HepG2 (cell line): ENCODE data around the gene PRRT1. TPM values are rescaled to one million over a fixed set of nuclear protein-coding genes. Genes with fewer than 3 reads are reported as not detected.

ENCODE experiments used
- DBP ChIP-seq: sonication (generic); formaldehyde crosslinking; IDR thresholded peaks from 2 replicates; pipeline ENCODE4 v1.4.0; 2020; ENCODE audit warnings: missing genetic modification reagents; ENCODE audit errors: not compliant biosample characterization
- FOXA1 ChIP-seq, 2 experiments: fragments of 450-650 bp in 1 of 2; sonication (generic) in 1 of 2; formaldehyde crosslinking in 1 of 2; IDR thresholded peaks; 2 replicates each; pipeline versions ENCODE4 v1.4.0 to v1.6.1; 2016 to 2020; ENCODE audit warnings: missing genetic modification reagents in 1 of 2
- SRY ChIP-seq: sonication (generic); formaldehyde crosslinking; IDR thresholded peaks from 2 replicates; pipeline ENCODE4 v1.8.0; 2022; ENCODE audit warnings: mild to moderate bottlenecking, missing genetic modification reagents
- TEAD3 ChIP-seq: optimal IDR thresholded peaks from 2 replicates; pipeline ENCODE3; 2016; ENCODE audit warnings: borderline replicate concordance
- ZFP37 ChIP-seq: sonication (generic); formaldehyde crosslinking; IDR thresholded peaks from 2 replicates; pipeline ENCODE4 v1.4.0; 2020; ENCODE audit warnings: missing genetic modification reagents, borderline replicate concordance
- ZHX2 ChIP-seq, 2 experiments: sonication (generic) in 1 of 2; formaldehyde crosslinking in 1 of 2; IDR thresholded peaks; 2 replicates each; pipeline versions ENCODE4 v1.6.1 to v1.9.0; 2014 to 2022; ENCODE audit warnings: antibody characterized with exemption in 1 of 2, borderline replicate concordance in 1 of 2, inconsistent platforms in 1 of 2, low read depth in 1 of 2, missing genetic modification reagents in 1 of 2
- ZNF3 ChIP-seq: IDR thresholded peaks from 2 replicates; pipeline ENCODE4 v1.7.0; 2017; ENCODE audit warnings: inconsistent platforms
- ZNF317 ChIP-seq: sonication (generic); formaldehyde crosslinking; IDR thresholded peaks from 2 replicates; pipeline ENCODE4 v1.5.0; 2020; ENCODE audit warnings: mild to moderate bottlenecking, missing genetic modification reagents
- ZNF343 ChIP-seq: sonication (generic); formaldehyde crosslinking; IDR thresholded peaks from 2 replicates; pipeline ENCODE4 v1.4.0; 2020; ENCODE audit warnings: mild to moderate bottlenecking, missing genetic modification reagents
- polyA plus RNA-seq, 8 experiments: library from polyadenylated mRNA; depleted of rRNA in 3 of 8; stranded (reverse) in 7 of 8; unstranded in 1 of 8; fragments of >200 nt; fragmentation: Illumina TruSeq in 4 of 8; extraction: Trizol in 4 of 8; gene quantifications; 2 replicates each; pipeline versions ENCODE4 v1.2.1 to v1.2.3, GENCODE V29; 2011 to 2016; ENCODE audit warnings: low read depth in 4 of 8, missing spikeins in 1 of 8, mixed read lengths in 1 of 8; ENCODE audit not compliant: insufficient read depth in 1 of 8
- total RNA-seq, 5 experiments: library from RNA; depleted of rRNA; stranded (reverse); fragments of >200 nt; fragmentation: Illumina TruSeq; extraction: Trizol; gene quantifications; 2 replicates each; pipeline ENCODE4 v1.2.3, GENCODE V29; 2016; ENCODE audit warnings: low read depth in 1 of 5
- TF ChIP-seq, protein P1 (sequence below): sonication (generic); formaldehyde crosslinking; conservative IDR thresholded peaks from 2 replicates; pipeline ENCODE4 v1.4.0; 2020; ENCODE audit warnings: missing genetic modification reagents

The PRRT1 gene
- total and polyA plus RNA-seq, 2 of the 13 experiments (the other 11 are each of a cell fraction or from before 2014, with no cell fraction given): 0.64 to 1.4 TPM

- TF ChIP-seq ZNF343 (CRISPR knock-in tag): 0 out of 2 replicates have a peak, but pooled peaks have one; percentile 17
- TF ChIP-seq ZHX2 (IDR thresholded peaks at IDR 0.05; ENCODE audit: low read depth): 0 out of 2 replicates have a peak, but pooled peaks have one; percentile 8
- TF ChIP-seq ZHX2 (CRISPR knock-in tag; IDR thresholded peaks at IDR 0.05; ENCODE audit: borderline replicate concordance): no peak
- TF ChIP-seq ZFP37: no peak
- TF ChIP-seq ZNF3 (CRISPR knock-in tag): no peak
- TF ChIP-seq FOXA1 (IDR thresholded peaks at IDR 0.05): no peak
- no peak for TF ChIP-seq FOXA1 (CRISPR knock-in tag; IDR thresholded peaks at IDR 0.05)
- TF ChIP-seq TEAD3 (CRISPR knock-in tag): peak; percentile 5
- TF ChIP-seq, protein P1, sequence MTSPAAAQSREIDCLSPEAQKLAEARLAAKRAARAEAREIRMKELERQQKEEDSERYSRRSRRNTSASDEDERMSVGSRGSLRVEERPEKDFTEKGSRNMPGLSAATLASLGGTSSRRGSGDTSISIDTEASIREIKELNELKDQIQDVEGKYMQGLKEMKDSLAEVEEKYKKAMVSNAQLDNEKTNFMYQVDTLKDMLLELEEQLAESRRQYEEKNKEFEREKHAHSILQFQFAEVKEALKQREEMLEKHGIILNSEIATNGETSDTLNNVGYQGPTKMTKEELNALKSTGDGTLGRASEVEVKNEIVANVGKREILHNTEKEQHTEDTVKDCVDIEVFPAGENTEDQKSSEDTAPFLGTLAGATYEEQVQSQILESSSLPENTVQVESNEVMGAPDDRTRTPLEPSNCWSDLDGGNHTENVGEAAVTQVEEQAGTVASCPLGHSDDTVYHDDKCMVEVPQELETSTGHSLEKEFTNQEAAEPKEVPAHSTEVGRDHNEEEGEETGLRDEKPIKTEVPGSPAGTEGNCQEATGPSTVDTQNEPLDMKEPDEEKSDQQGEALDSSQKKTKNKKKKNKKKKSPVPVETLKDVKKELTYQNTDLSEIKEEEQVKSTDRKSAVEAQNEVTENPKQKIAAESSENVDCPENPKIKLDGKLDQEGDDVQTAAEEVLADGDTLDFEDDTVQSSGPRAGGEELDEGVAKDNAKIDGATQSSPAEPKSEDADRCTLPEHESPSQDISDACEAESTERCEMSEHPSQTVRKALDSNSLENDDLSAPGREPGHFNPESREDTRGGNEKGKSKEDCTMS (CRISPR knock-in tag): no peak
- 0 out of 2 replicates have a peak, but pooled peaks have one; percentile 41 for TF ChIP-seq SRY (CRISPR knock-in tag)
- 0 out of 2 replicates have a peak, but pooled peaks have one; percentile 34 for TF ChIP-seq ZNF317 (CRISPR knock-in tag)
- TF ChIP-seq DBP (CRISPR knock-in tag): no peak
Observed at GRCh38 chr6:32129297-32130088, 22.2 kb downstream of the PRRT1 start (continued).
